SW480 (cell line): ENCODE results near the gene SGPL1.

ENCODE experiments used
- DNase-seq: peaks from one replicate; pipeline ENCODE4 v3.0.0-alpha.2; 2016; ENCODE audit warnings: low spot score

SGPL1 gene

DNA sequence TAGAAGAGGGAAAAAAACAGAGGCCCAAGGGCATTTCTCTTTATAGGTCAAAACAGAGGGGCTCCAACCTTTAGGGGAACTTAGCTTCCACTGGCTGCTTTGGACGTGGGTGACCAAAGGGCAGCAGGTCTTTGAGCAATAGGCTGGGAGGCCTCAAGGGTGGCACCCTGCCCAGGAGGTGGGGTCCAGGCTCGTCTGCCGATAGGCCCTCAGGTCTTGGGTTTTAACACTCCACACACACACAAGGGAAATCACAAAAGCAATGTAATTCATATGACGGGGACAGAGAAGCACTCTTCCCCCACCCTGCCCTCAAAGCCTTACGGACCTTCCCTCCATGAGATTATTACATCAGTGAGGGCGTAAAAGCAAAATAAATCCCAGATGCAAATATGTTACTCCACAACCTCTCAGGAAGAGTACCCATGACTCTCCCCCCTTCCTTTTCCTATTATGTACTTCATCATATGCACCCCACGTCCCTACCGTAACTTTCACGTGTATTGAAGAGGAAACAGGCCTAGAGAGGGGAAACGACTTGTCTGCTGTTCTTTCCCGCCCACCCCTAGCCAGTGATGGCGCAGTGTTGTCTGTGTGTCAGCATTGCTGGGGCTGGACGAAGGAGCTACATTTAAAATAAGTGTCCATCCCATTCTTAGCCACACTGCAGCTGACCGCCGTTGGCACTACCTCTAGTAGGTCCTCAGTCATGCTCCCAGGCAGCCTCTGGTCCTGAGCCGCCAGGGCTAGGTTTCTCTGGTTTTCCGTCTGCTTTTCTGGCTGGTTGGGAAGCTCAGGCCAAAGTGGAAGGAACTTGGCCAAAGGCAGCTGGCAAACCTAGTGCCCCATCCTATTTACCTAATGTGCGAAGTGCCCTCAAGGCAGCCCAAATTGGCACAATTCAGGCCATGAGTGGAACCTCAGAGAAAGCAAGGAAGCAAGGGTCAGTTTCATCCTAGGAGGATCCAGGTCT is 70.5 kb downstream of the SGPL1 start:
- no peak for DNase-seq

DNA sequence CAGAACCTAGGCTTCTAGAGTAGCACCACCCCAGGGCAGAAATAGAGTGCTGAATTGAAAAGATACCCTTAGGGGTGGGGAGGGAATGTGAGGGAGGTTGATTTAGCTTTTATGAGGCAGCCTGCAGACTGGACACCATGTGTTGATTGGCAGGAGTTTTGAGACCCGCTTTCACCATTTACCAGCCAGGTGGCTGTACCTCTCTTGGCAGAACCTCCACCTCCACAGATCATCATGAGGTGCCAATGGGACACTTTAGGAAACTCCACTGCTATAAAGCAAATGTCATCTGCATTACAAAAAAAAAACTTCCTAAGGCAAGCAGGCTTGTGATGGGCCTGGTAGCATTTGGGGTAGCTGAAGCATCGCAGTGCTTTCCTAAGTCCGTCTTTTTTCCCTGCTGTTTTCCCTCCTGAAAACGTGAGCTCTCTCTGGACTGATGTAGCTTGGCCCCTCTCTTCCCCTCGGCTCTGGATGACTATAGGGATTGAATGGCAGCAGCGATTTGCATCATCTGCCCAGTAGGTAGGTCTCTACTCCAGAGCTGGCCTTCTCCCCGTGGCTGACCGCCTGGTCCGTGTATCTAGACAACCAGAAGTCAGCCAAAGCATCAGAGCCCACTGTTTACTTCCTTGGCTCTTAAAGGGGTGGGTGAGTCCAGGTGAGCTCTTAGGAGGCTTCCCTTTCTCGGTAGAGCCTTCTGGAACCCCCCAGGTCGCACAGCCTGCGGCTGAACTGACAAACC is 71.3 kb downstream of the SGPL1 start:
- DNase-seq = no peak

- DNase-seq = peak; percentile 75
Measured at GRCh38 chr10:70887804-70888800, 72.4 kb downstream of the SGPL1 start, which contains the start of gene PCBD1. Gene PCBD1, minus strand, starts transcription at chr10:70888565. Its CDS starts 32 bp downstream, at chr10:70888533.

DNA sequence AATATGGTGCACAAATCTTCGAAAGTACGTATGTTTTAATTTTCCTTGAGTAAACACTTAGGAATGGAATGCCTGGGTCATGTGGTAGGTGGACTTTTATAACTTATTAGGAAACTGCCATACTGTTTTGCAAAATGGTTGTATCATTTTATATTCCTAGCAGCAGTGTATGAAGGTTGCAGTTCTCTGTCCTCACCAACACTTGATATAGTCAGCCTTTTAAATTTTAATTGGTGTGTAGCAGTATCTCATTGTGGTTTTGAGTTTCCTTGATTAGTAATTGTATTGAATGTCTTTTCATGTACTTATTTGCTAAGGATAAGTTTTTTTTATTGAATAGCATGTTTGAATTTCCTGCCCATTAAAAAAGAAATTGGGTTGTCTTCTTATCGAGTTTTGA is 73.5 kb downstream of the SGPL1 start:
- no peak for DNase-seq

DNA sequence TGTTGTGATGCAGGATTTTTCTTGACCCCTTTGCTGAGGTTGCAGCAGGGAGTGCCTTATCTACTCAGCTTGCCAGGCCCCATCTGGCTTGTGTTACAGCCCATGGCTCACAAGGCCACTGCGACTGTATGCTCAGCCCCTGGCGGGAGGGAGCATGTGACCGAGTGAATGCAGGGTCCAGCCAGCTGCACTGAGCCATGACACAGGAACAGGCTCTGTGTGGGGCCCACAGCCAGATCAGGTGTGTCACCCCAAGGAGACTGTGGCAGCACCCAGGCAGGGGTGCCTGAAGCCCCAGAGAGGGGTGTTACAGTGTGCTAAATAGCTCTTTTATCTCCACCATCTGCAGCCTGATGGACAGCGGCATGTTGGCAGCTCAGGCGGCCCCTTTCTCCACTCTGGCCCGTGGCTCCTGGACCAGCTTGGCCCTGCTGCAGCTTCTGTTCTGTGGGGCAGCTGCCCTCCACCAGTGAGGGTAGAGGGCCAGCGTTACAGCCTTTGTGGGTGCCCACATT is 75.2 kb downstream of the SGPL1 start:
- no peak for DNase-seq

GRCh38 chr10:70891627-70892026 is 75.9 kb downstream of the SGPL1 start:
- DNase-seq = no peak

DNA sequence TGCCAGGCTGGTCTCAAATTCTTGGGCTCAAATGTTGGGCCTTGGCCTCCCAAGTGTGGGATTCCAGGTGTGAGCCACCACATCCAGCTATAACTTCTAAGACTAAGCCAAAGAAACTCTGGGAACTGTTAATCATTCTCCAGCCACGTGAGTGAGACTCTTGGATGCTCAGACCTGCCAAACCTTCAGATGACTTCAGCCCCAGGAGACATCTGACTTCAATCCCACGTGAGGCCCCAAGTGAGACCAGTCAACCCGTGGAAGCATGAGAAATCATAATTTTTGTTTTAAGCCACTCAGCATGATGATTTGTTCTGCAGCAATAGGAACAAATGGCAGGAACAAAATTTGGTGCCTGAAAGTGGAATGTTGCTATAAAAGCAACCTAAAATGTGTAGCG is 76.9 kb downstream of the SGPL1 start:
- no peak for DNase-seq

DNA sequence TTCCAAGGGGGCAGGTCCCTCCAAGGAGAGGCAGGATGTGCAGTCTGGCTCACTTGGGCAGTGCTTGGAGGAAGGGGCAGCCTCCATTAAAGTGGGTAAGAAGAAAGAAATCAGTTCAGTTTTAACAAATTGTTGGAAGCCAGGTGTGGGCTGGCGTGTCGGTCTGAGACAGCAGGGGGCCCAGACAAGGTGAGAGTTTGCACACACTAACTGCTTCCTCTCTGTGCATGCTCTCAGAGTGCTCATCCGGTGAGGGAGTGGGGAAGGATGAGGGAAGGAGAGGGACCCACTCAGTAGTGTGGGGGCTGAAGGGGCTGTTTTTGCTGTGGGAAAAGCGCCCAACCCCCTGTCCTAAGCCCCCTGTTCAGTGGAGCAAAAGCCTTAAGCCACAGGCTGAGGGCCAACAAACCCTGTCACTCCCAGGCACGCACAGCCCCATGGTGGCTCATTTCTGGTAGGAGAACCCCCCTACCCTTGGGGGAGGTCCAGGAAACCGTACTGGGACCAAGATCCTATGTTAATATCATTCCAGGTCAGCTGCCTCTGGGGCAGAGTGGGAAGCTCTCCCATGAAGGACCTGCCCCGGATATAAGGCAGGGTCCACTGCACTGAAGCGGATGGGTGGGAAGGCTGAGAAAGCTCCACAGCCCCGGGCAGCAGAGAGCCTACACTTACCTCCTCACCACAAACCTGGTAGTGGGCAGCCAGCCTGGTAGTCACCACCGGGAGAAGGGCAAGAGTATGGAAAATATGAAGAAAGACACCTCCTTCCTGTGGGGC is 77.7 kb downstream of the SGPL1 start:
- DNase-seq = no peak

GRCh38 chr10:70894416-70894815 is 78.7 kb downstream of the SGPL1 start:
- no peak for DNase-seq

DNA sequence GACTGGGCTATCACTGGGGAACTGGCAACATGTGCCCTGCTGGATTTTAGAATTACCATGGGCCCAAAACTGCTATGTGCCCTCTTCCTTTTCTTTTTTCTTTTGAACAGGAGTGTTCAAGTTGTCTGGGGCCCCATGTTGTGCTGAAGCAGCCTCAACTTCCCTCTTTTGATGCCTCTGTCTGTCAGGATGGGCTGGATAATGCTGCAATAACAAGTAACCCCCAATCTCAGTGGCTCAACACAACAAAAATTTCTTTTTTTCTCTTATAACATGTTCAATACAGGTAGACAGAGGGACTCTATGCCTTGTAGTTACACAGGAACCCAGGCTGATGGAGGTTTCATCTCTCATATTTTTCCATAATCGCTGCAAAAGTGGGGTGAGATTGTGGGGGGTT is 80.8 kb downstream of the SGPL1 start:
- DNase-seq = no peak

DNA sequence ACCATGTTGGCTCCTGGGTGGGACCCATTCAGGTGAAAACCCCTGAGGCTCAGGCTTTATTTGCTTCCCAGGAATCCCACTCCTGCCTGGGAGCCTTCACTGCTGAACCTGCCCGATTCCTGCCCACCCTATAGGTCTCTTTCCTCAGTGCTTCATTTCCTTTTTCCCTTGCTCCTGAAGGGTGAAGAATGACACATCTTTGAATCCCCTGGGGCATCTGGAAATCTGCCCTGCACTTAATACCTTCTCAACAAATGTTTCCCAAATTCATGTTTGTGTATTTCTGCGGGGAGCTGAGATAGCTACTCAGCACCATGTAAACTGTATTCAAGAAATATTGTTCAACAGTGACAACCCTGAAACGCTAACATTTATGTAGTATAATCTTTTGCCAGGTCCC is 82.9 kb downstream of the SGPL1 start:
- DNase-seq = no peak

- no peak for DNase-seq
Measured at GRCh38 chr10:70899096-70899495, 83.3 kb downstream of the SGPL1 start.

- DNase-seq = no peak
Measured at GRCh38 chr10:70901276-70901878, 85.6 kb downstream of the SGPL1 start.

GRCh38 chr10:70902661-70903261 is 87.0 kb downstream of the SGPL1 start:
- no peak for DNase-seq

- peak; percentile 33 for DNase-seq
Measured at GRCh38 chr10:70903262-70903921, 87.6 kb downstream of the SGPL1 start.

DNA sequence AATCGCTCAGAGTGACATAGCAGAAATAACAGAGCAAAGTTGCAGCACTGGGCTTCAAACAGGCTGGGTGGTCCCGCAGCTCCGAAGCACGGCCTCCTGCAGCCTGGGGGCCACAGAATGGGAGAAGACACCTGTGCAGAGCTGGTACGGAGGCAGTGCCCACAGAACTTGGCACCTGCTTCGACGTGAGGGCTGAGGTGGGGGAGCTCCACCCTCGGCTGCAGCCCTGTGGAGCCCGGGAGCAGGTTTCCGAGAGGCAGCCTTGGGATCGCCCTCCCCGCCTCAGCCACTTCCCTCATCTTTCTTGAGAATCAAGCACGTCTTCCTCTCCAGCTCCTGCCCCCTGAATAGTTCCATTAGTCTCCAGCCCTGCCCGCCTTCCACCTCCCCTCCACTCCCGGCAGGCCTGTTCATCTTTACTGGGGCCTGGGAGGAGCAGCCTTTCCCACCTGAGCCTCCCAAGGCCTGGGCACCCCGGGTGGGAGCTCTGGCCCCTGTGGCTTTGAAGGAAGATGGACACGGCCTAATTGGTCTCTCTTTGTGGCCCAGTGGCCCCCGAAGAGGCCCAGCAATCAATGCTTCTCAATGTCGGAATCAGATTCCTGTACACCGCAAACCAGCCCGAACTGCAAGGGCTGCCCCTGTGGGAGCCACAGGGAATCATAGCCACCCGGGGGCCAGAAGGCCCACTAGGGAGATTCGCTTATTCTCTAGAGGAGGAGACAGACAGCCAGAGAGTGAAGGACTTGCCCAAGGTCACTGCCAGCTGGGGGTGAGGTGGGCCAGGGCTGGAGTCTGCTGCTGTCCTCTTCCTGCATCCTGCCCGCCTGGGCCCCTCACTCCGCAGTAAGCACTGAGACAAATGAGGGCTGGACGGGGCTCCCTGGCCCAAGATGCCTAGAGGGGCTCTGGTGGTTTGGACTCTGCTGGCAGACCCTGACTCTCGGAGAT is 89.6 kb downstream of the SGPL1 start:
- DNase-seq = no peak

DNA sequence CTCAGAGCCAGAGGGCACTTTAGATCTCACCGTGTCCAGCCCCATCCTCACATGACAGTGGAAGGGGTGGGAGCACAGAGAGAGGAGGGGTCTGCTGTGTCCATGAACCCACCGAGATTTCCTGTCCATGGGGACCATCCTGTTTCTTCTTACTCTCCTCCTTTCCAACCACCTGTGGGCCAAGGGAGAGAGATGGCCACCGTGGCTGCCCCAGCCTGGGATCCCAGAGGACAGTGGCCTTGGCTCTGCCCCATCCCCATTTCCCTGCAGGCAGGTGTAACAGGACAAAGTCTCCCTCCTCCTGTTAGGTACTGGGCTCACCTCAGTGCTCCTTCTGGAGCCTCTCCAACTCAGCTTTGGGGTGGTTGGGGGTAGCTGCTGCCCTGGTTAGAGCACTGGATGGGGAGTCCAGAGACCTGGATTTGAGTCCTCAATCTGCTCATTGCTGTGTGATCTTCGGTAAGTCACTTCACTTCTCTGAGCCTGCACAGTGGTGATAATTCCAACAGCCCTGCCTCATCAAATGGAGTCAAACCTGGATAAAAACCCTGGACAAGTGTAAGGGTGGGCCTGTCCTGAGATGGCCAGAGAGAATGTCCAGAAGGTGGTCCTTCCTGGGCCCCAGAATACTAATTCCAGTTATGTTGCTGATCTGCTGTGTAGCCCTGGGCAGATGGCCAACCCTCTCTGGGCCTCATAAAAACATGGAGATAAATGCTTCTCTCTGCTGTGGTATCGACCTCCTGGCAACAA is 90.5 kb downstream of the SGPL1 start:
- no peak for DNase-seq
